B cell (primary cell): ENCODE measurements around the gene SLC44A2. TPM values are rescaled to one million over a fixed set of nuclear protein-coding genes. Genes with fewer than 3 reads are reported as not detected.
A peak's percentile ranks its signal among the peaks of the same experiment; 100 is the strongest.

Experiments used
- ATAC-seq: fragments of 200-7000 bp; cut with Tn5 transposase; one replicate; pipeline ENCODE4 v1.10.0; 2021; ENCODE audit warnings: low read depth, mild to moderate bottlenecking, moderate number of reproducible peaks, moderate library complexity
- CTCF ChIA-PET: fragments of 350-600 bp; sonication (Branson Sonifier 250); formaldehyde crosslinking; loops from one replicate; lab custom pipeline; 2021; ENCODE audit warnings: antibody characterized with exemption, inconsistent platforms; lab: Charles Lee
- POLR2A ChIA-PET: fragments of 350-600 bp; sonication (Branson Sonifier 250); formaldehyde crosslinking; loops from one replicate; lab custom pipeline; 2021; ENCODE audit warnings: antibody characterized with exemption; lab: Charles Lee
- DNase-seq: peaks from one replicate; pipeline ENCODE4 v3.0.0; 2013
- H2AFZ ChIP-seq: 2 replicates; pipeline ENCODE4 v1.6.1; 2012; ENCODE audit warnings: mild to moderate bottlenecking, low read depth, low read length; ENCODE audit not compliant: insufficient read depth, poor library complexity, severe bottlenecking
- H3K27ac ChIP-seq, 2 donors: 1 replicate in 1 of 2; 2 replicates in 1 of 2; pipeline ENCODE4 v1.5.1; 2012 to 2013; ENCODE audit warnings: low read length in 2 of 2, mild to moderate bottlenecking in 2 of 2, moderate library complexity in 1 of 2
- H3K27me3 ChIP-seq, 4 experiments: fragments of 200-600 bp in 1 of 4; sonication (generic) in 1 of 4; replicated peaks in 1 of 4; 1 replicate in 2 of 4; 2 replicates in 2 of 4; pipeline versions ENCODE4 v1.6.1 to v1.7.0; 2013 to 2016; ENCODE audit warnings: low read length in 3 of 4, mild to moderate bottlenecking in 2 of 4, mixed read lengths in 1 of 4, moderate library complexity in 1 of 4; ENCODE audit not compliant: insufficient read depth in 4 of 4, control insufficient read depth in 3 of 4; ENCODE audit errors: control extremely low read depth in 1 of 4
- H3K36me3 ChIP-seq, 2 experiments: replicated peaks in 1 of 2; 1 replicate in 1 of 2; 2 replicates in 1 of 2; pipeline versions ENCODE4 v1.6.1 to v1.7.1; 2013; ENCODE audit warnings: low read length in 1 of 2; ENCODE audit not compliant: insufficient read depth in 2 of 2, control insufficient read depth in 1 of 2; ENCODE audit errors: control extremely low read depth in 1 of 2, extremely low read depth in 1 of 2
- H3K4me1 ChIP-seq, 2 donors: fragments of 200-600 bp in 1 of 2; sonication (generic) in 1 of 2; 1 replicate in 1 of 2; 2 replicates in 1 of 2; pipeline versions ENCODE4 v1.5.1 to v1.6.1; 2013 to 2017; ENCODE audit warnings: low read length in 2 of 2; ENCODE audit not compliant: control insufficient read depth in 2 of 2, insufficient read depth in 2 of 2
- H3K4me2 ChIP-seq: replicated peaks from 2 replicates; pipeline ENCODE3; 2012; ENCODE audit warnings: mild to moderate bottlenecking, low read depth, low read length; ENCODE audit not compliant: poor library complexity, severe bottlenecking
- H3K4me3 ChIP-seq, 5 experiments: fragments of 200-600 bp in 1 of 5; sonication (generic) in 1 of 5; 1 replicate in 3 of 5; 2 replicates in 2 of 5; pipeline versions ENCODE4 v1.5.1 to v1.7.0; 2011 to 2016; ENCODE audit warnings: low read length in 4 of 5, mild to moderate bottlenecking in 4 of 5, low read depth in 2 of 5, control low read depth in 1 of 5, moderate library complexity in 1 of 5; ENCODE audit not compliant: insufficient read depth in 1 of 5; ENCODE audit errors: control extremely low read depth in 1 of 5, extremely low read depth in 1 of 5
- H3K79me2 ChIP-seq: fragments of 200-600 bp; sonication (generic); one replicate; pipeline ENCODE4 v1.6.0; 2016; ENCODE audit warnings: low read length; ENCODE audit not compliant: control insufficient read depth, insufficient read depth
- H3K9ac ChIP-seq: fragments of 200-600 bp; sonication (generic); 2 replicates; pipeline ENCODE4 v1.6.1; 2017; ENCODE audit warnings: mild to moderate bottlenecking, low read length, moderate library complexity
- H3K9me3 ChIP-seq, 3 donors: one replicate each; pipeline versions ENCODE4 v1.6.1 to v1.7.1; 2013; ENCODE audit warnings: low read length in 2 of 3; ENCODE audit not compliant: control insufficient read depth in 2 of 3, insufficient read depth in 1 of 3; ENCODE audit errors: control extremely low read depth in 1 of 3
- H4K20me1 ChIP-seq: 2 replicates; pipeline ENCODE4 v1.6.0; 2012; ENCODE audit warnings: mild to moderate bottlenecking, low read length; ENCODE audit not compliant: insufficient read depth, control insufficient read depth, poor library complexity, severe bottlenecking
- H3K27ac Mint-ChIP-seq: one replicate; pipeline ENCODE4 v1.8.0; 2021; ENCODE audit warnings: mixed read lengths
- H3K27me3 Mint-ChIP-seq: one replicate; pipeline ENCODE4 v1.8.0; 2021; ENCODE audit warnings: mixed read lengths
- H3K4me1 Mint-ChIP-seq: one replicate; pipeline ENCODE4 v1.8.0; 2021; ENCODE audit warnings: mixed read lengths
- H3K4me3 Mint-ChIP-seq: one replicate; pipeline ENCODE4 v1.8.0; 2021; ENCODE audit warnings: mixed read lengths
- H3K9me3 Mint-ChIP-seq: one replicate; pipeline ENCODE4 v1.8.0; 2022; ENCODE audit warnings: mixed read lengths; ENCODE audit not compliant: insufficient read depth
- EZH2 ChIP-seq: IDR thresholded peaks from 2 replicates; pipeline ENCODE4 v1.6.1; 2012; ENCODE audit warnings: borderline replicate concordance, low read depth, mild to moderate bottlenecking, moderate library complexity, low read length; ENCODE audit not compliant: insufficient read depth, poor library complexity, severe bottlenecking
- WGBS: methylation state at CpG from one replicate; pipeline ENCODE4 v1.1.5; 2013; ENCODE audit warnings: missing lambda C conversion rate; ENCODE audit not compliant: insufficient coverage; 5-methylcytosine and 5-hydroxymethylcytosine counted together
- intact Hi-C: fragments of 100-400 bp; cut with micrococcal nuclease; formaldehyde crosslinking; loops from one replicate; pipeline ENCODE4 v1.10.0; 2022
- polyA plus RNA-seq: library from polyadenylated mRNA; depleted of rRNA; stranded (reverse); fragments of >200 nt; gene quantifications from 2 replicates; pipeline ENCODE4 v1.2.3, GENCODE V29; 2012
- total RNA-seq, 2 donors: library from RNA; stranded (reverse); fragments of 120-200 nt in 1 of 2; gene quantifications; 1 replicate in 1 of 2; 2 replicates in 1 of 2; pipeline versions ENCODE4 v1.2.3 to v1.2.4, GENCODE V29; 2013 to 2022
- TF ChIP-seq, protein P1 (sequence below): fragments of 200-600 bp; IDR thresholded peaks from one replicate; pipeline ENCODE4 v1.8.0; 2022; ENCODE audit warnings: antibody characterized with exemption, mild to moderate bottlenecking

SLC44A2 gene
- total and polyA plus RNA-seq, 2 donors (not counting 1 experiment from before 2014, with no cell fraction given), result 245 to 369 TPM

DNA sequence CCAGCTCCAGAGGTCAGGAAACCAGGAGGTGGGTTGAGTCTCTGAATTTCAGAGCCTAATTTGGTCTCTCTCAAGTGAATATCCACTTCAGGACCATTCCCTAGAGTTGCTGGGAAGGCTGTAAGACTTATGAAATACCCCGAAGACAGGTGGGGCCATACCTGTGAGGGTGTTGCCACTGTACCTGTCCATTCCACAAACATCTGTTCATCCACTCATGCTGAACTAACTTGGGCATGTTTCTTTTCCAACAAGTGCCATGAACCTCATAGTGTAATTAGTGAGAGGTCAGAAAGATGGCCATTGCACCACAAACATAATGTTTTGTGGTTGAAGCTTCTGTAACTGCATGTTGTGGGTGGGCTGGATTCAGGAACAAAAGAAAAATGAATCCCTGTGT is 36.6 kb downstream of the SLC44A2 start:
- peaks cover 95% of the 10 kb centered on the region for H4K20me1 ChIP-seq
- H3K4me1 ChIP-seq, result peaks cover 29 to 38% of the 10 kb centered on the region in 2 donors
- peak overlapping the region in 1 of 2 donors; percentile 4 for H3K27ac ChIP-seq
- no peak for ATAC-seq
- Mint-ChIP-seq H3K4me3 (peak overlapping the region; percentile 64), H3K9me3 (no peaks in the 10 kb centered on the region), H3K4me1 (peaks cover 53% of the 10 kb centered on the region), H3K27me3 (no peaks in the 10 kb centered on the region), H3K27ac (peak overlapping the region; percentile 10)
- peaks cover 100% of the 10 kb centered on the region for H3K79me2 ChIP-seq
- WGBS, result no CpG with 5 or more reads among the region's 1 CpG
- no peak for TF ChIP-seq EZH2
- TF ChIP-seq, protein P1, sequence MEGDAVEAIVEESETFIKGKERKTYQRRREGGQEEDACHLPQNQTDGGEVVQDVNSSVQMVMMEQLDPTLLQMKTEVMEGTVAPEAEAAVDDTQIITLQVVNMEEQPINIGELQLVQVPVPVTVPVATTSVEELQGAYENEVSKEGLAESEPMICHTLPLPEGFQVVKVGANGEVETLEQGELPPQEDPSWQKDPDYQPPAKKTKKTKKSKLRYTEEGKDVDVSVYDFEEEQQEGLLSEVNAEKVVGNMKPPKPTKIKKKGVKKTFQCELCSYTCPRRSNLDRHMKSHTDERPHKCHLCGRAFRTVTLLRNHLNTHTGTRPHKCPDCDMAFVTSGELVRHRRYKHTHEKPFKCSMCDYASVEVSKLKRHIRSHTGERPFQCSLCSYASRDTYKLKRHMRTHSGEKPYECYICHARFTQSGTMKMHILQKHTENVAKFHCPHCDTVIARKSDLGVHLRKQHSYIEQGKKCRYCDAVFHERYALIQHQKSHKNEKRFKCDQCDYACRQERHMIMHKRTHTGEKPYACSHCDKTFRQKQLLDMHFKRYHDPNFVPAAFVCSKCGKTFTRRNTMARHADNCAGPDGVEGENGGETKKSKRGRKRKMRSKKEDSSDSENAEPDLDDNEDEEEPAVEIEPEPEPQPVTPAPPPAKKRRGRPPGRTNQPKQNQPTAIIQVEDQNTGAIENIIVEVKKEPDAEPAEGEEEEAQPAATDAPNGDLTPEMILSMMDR, result no peak
- no peak overlapping the region for H3K4me3 ChIP-seq
- peak overlapping the region; percentile 53 for H3K4me2 ChIP-seq
- no peak for DNase-seq
- H2AFZ ChIP-seq, result no peak overlapping the region
- no peaks in the 10 kb centered on the region for H3K27me3 ChIP-seq
- intact Hi-C loops, result no loop called here
- peak overlapping the region; percentile 16 for H3K9ac ChIP-seq
- peaks cover 3 to 14% of the 10 kb centered on the region in 2 experiments for H3K36me3 ChIP-seq
- POLR2A ChIA-PET, result interaction anchor here (0.5 kb wide), 1 partner anchor 9 kb away, joined by 4 read pairs; no protein-coding TSS in a partner anchor
- H3K9me3 ChIP-seq, result no peaks in the 10 kb centered on the region
- CTCF ChIA-PET, result interaction anchor here (0.6 to 1.3 kb wide), 4 partner anchors 15 to 89 kb away, joined by 3 to 6 read pairs (median 4); no protein-coding TSS in a partner anchor
